Glutamatergic neuron (in vitro differentiated cells): Measurements from ENCODE around the gene ZNF253. TPM values are rescaled to one million over a fixed set of nuclear protein-coding genes. Genes with fewer than 3 reads are reported as not detected.

Experiments used
- DNase-seq: peaks from one replicate; pipeline ENCODE4 v3.0.0; 2022
- H3K27ac Mint-ChIP-seq: one replicate; pipeline ENCODE4 v1.8.0; 2020; ENCODE audit warnings: mild to moderate bottlenecking, mixed read lengths, inconsistent platforms; ENCODE audit not compliant: unreplicated experiment
- H3K27me3 Mint-ChIP-seq: one replicate; pipeline ENCODE4 v1.8.0; 2020; ENCODE audit warnings: mild to moderate bottlenecking, moderate library complexity, mixed read lengths, inconsistent platforms; ENCODE audit not compliant: unreplicated experiment
- H3K36me3 Mint-ChIP-seq: one replicate; pipeline ENCODE4 v1.8.0; 2020; ENCODE audit warnings: mild to moderate bottlenecking, mixed read lengths, inconsistent platforms; ENCODE audit not compliant: unreplicated experiment
- H3K4me1 Mint-ChIP-seq: one replicate; pipeline ENCODE4 v1.8.0; 2020; ENCODE audit warnings: mild to moderate bottlenecking, low read depth, mixed read lengths, inconsistent platforms; ENCODE audit not compliant: unreplicated experiment
- H3K4me3 Mint-ChIP-seq: one replicate; pipeline ENCODE4 v1.8.0; 2020; ENCODE audit warnings: mild to moderate bottlenecking, mixed read lengths, inconsistent platforms; ENCODE audit not compliant: unreplicated experiment
- H3K9me3 Mint-ChIP-seq: one replicate; pipeline ENCODE4 v1.8.0; 2020; ENCODE audit warnings: mild to moderate bottlenecking, moderate library complexity, mixed read lengths, inconsistent platforms; ENCODE audit not compliant: unreplicated experiment
- total RNA-seq: library from RNA; stranded (reverse); fragmentation: NEBNext Ultra II Directional; extraction: Animal tissue kit (Norgen Biotek cat#: 25700); gene quantifications from one replicate; pipeline ENCODE4 v1.2.1, GENCODE V29; 2021; ENCODE audit not compliant: unreplicated experiment
- TF ChIP-seq, protein P1 (sequence below): fragments of 200-600 bp; sonication (generic); IDR thresholded peaks from one replicate; pipeline ENCODE4 v1.5.0; 2021; ENCODE audit not compliant: partially characterized antibody, unreplicated experiment

ZNF253 gene
- total RNA-seq, 1 donor from 2014 or later: 56.0 TPM

DNA sequence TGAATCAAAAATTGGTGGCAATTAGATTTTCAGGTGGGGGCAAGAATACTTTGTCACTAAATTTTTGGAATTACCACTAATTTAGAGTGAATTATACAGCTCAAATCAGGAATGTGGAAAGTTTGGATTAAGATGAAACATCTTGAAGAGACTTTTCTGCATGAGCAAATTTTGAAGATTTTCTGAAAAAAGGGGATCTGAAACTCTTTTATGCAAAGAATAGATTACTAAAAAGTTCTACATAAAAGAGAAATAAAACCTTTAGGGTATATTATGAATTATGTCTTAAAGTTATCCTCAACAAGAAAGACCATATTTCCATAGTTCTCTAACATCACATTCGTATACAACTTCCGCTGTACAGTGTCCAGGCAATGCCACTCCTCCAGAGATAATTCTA, 71.7 kb downstream of the ZNF253 start:
- H3K9me3 Mint-ChIP-seq: peaks cover 32% of the 10 kb centered on the region
- DNase-seq: no peak
- peaks cover 10% of the 10 kb centered on the region for H3K27me3 Mint-ChIP-seq
- no peaks in the 10 kb centered on the region for H3K4me1 Mint-ChIP-seq
- TF ChIP-seq, protein P1, sequence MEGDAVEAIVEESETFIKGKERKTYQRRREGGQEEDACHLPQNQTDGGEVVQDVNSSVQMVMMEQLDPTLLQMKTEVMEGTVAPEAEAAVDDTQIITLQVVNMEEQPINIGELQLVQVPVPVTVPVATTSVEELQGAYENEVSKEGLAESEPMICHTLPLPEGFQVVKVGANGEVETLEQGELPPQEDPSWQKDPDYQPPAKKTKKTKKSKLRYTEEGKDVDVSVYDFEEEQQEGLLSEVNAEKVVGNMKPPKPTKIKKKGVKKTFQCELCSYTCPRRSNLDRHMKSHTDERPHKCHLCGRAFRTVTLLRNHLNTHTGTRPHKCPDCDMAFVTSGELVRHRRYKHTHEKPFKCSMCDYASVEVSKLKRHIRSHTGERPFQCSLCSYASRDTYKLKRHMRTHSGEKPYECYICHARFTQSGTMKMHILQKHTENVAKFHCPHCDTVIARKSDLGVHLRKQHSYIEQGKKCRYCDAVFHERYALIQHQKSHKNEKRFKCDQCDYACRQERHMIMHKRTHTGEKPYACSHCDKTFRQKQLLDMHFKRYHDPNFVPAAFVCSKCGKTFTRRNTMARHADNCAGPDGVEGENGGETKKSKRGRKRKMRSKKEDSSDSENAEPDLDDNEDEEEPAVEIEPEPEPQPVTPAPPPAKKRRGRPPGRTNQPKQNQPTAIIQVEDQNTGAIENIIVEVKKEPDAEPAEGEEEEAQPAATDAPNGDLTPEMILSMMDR: no peak
- H3K4me3 Mint-ChIP-seq: no peak overlapping the region
- H3K36me3 Mint-ChIP-seq: peaks cover 55% of the 10 kb centered on the region
- H3K27ac Mint-ChIP-seq: no peak overlapping the region

DNA sequence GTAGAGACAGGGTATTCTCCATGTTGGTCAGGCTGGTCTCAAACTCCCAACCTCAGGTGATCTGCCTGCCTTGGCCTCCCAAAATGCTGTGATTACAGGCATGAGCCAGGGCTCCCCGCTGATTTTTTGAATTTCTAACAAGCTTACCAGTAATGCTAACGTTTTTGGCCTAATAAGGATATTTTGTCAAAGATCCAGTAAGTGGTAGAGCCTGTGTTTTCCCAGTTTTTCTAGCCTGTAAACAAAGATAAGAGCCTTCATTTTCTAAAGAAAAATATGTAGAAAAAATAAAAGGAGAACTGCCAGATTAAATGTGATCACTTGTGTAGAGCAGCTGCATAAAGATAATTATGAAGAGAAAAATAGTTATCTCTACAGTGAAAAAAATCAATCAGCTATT, 72.8 kb downstream of the ZNF253 start:
- Mint-ChIP-seq H3K27ac (no peak overlapping the region), H3K4me1 (no peaks in the 10 kb centered on the region), H3K36me3 (peaks cover 48% of the 10 kb centered on the region), H3K9me3 (peaks cover 25% of the 10 kb centered on the region), H3K27me3 (peaks cover 10% of the 10 kb centered on the region), H3K4me3 (no peak overlapping the region)
- TF ChIP-seq, protein P1: no peak
- no peak for DNase-seq

DNA sequence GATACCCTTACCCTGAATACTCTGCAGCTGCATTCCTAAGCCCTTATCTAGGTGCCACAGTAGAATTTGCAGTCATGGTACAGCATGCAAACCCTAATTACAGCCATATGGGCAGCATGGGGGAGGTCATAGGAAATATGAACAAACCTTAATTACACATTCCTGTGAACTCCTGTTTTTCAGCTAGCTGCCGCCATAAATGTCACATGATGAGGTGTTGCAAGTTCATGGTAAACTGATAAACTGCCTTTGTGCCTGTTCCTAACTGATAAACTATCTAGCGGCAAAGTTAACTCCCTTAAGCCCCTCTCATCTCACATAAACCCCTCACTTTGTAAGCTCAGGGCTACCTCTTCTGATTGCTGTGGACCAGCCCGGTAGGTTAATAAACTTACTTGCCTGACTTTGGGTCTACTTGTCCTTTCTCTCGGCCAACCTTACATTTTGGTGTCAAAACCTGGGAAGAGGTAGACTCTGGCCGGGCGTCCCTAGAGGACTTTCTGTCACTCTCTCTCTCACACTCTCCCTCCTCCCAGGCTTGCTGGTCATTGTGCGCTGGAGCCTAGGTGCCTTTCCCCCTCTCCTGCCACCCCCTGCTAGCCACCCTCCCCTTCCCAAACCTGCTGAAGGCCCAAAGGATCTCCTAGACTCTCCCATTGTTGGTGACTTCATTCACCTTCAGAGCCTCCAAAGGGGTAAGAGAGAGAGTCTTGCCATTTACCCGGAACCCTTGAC, 78.3 kb downstream of the ZNF253 start:
- DNase-seq: no peak
- Mint-ChIP-seq H3K27me3 (peaks cover 4% of the 10 kb centered on the region), H3K36me3 (peaks cover 25% of the 10 kb centered on the region), H3K4me1 (no peaks in the 10 kb centered on the region), H3K4me3 (no peak overlapping the region), H3K9me3 (peaks cover 10% of the 10 kb centered on the region), H3K27ac (no peak overlapping the region)
- TF ChIP-seq, protein P1: no peak

Other genes with a start within 250 kb of the ZNF253 start
- gene PBX4, start 247.2 kb upstream of the ZNF253 start, total RNA-seq: 56.1 TPM
- gene LPAR2, start 237.7 kb upstream of the ZNF253 start, total RNA-seq: 364 TPM
- gene GMIP, start 222.2 kb upstream of the ZNF253 start, total RNA-seq: 204 TPM
- gene ATP13A1, start 202.2 kb upstream of the ZNF253 start, total RNA-seq: 92.7 TPM
- 8.0 TPM for gene ZNF101, start 197.0 kb upstream of the ZNF253 start, total RNA-seq
- 10.9 TPM for gene ZNF14, start 132.8 kb upstream of the ZNF253 start, total RNA-seq
- gene ZNF506, start 44.1 kb upstream of the ZNF253 start, total RNA-seq: 39.0 TPM
- 50.1 TPM for gene ZNF93, start 35.1 kb downstream of the ZNF253 start, total RNA-seq
- 23.9 TPM for gene ZNF682, start 173.6 kb downstream of the ZNF253 start, total RNA-seq
- 47.2 TPM for gene ZNF90, start 212.1 kb downstream of the ZNF253 start, total RNA-seq